GM18508 (cell line): ENCODE data around the gene UBD.

Source experiments
- ATAC-seq: cut with Tn5 transposase; IDR thresholded peaks from one replicate; pipeline ENCODE4 v1.9.1; 2021; ENCODE audit warnings: moderate number of reproducible peaks; ENCODE audit not compliant: insufficient read depth, unreplicated experiment

The UBD gene

DNA sequence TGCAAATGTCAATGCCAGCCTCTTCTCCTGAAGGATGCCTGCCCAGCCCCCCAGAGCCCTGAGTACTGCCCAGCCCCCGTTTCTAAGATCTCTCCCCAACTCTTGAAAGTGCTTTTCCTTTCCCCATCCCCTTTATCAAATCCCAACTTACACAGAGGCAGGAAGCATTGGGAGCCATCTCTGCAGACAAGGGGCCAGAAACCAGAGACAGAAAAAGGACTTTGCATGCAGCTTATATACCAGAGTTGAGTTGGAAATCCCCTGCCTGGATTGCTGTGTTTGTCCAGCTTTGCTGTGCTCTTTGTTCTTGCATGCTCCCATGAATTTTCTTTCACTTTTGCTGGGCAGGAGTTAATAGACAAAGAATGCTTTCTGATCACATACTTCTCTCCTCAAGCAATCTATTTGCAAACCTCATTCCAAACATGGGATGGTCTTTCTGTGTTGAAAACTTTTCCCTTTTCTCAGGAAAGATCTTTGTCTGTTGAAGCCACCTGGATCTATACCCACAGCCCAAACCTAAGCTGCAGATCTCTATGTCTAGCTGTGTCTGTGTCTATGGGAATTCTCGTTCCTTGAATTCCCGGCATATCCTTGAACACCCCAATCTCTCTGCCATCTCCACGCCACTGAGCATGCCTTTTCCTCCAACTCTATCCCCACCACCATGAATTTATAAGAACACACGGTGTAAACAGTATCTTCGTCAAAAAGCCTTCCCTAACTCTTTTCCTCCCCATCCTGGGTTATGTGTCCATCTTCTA lies at the start of gene UBD:
UBD (minus strand) TSS at position 209 of the 764 bp plus-strand sequence; CDS start at position 178, 31 bp downstream.
- no peak for ATAC-seq

DNA sequence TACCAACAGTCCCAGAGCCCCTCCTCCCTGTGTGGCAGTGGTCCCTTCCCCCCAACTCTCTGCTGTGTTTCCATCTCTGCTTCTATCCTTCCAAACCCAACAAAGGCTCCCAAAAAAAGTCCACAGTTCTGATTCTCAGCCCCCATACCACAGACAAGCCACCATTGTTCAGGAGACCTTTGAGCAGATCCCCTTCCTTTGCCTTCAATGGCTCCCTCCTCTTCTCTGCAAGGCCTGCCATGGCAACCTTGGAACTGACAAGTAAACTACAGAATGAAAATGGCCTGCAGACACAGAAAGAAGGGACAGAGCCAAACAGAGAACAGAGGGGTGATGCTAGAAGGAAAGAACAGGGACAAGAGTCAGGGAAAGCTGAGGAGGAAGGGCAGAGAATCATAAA lies 48.6 kb upstream of the UBD start:
- no peak for ATAC-seq

DNA sequence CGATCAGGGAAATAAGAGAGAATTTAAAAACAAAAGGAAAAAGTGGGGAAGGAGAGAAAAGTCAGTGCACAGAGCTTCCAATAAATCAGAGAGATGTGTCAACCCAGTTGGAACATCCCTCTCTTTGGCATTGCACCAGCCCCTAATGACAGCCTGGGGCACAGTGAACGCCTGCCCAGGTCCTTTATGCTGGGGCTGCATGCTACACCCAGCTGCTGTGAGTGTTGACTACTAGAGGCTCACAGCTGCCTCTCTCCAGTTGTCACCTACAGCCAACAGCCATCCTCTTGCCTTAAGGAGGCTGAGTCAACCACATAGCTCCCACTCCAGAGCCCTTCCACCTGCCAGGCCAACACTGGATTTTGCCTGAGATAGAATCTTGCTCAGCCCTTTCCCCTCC lies 44.4 kb upstream of the UBD start:
- ATAC-seq, result no peak

DNA sequence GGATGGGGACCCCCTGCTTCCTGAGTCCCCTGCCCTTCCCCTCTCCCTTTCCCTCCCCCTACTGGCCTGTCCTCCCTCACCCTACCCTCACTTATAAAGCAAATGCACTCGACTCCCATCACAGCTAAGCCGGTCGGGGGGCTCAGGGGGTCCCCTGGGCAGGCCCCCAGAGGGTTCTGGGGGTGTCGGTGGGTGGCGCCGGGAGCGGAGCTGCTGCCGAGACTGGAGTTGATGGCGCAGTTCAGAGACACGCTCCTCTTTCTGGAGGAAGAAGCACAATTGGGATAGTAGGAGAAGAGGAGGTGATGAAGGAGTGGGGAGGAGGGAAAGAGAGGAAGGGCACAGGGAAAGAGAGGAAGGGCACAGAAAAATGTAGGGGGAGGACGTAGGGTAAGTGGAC lies 43.9 kb upstream of the UBD start:
- no peak for ATAC-seq

DNA sequence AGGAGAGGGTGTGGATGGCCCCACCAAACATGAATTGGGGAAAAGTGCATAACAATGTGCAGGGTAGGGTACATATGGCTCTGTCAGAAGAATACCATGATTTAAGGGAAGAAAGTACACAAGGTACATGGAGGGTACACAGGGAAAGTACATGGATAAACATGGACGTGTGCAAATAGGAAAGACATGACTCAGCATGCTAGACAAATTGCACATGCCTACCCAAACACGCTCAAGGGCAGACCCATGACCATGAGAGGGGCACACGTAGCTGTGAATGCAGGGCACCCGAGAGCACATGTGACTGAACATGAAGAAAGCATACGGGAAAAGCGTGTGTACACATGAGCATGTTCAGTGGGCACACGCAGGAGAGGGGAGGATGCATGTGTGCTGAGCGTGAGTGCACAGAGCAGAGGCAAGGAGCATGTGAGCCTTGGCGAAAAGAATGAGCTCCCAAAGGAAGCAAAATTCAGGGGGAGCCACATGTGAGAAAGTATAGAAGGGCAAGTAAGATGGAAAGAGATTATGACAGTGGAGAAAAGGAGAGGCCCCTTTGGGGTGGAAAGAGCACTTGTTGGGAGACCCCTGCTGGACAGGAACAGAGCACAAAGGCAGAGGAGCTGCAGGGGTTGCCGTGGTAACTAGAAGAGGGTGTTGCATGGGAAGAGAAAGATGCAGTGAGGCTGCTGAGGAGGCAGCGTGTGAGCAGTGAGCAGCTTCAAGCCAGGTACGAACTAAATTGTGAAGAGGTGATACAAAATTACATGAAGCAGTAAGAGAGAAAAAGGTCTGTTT lies 43.2 kb upstream of the UBD start:
- ATAC-seq, result no peak

DNA sequence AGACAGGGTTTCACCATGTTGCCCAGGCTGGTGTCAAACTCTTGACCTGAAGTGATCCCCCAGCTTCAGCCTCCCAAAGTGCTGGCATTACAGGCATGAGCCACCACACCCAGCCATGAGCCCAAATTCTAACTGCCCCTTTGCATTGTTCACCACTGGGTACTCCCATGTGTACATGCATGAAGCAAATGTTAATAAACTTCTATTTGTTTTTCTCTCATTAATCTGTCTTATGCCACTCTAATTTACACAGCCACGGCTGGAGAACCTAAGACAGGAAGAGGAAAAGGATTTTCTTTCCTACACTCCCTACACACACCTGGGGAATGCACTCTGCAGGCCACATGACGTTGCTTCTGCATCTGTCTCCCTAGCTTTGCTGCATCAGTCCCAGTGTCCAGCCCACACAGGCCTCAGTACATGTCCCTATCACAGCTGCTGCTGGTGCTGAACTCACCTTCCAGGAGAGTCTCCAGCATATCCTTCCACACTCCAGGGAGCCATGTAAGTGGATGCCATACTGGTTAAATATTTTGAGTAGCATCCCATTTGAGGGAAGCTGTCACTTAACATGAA lies 38.7 kb upstream of the UBD start:
- no peak for ATAC-seq

DNA sequence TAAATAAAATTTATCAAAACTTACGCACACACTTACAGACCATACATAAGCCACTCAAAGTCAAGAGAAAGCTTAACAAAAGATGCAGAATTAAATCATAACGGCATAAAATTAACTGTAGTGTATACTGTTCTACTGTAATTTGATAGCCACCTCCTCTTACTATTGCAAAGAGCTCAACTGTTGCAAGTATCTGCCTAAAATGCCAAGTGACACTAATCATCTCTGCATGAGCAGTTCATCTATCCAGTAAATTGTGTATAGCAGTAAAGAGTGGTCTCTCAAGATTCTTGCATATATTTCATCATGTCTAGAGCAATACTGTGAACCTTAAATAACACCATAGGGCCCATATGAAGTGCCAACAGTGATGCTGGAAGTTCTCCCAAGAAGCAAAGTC lies 37.7 kb upstream of the UBD start:
- ATAC-seq, result no peak

DNA sequence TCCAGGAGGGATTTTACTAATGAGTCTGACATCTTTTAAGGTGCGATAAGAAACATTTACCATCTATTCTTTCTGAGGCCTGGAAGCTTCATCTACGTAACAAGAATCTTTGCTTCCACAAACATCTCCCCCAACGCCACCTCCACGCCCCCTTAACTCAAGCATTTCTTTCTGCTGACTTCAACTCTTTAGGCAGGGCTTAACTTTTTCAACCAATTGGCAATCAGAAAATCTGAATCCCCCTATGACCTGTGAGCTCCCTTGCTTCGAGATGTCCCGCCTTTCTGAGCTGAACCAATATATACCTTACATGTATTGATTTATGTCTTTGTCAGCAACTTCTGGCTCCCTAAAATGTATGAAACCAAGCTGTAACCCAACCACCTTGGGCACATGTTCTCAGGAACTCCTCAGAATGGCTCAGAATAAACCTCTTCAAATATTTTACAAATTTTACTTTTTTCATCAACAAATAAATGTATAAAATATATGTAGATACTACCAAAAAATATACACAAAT lies 36.9 kb upstream of the UBD start:
- no peak for ATAC-seq

DNA sequence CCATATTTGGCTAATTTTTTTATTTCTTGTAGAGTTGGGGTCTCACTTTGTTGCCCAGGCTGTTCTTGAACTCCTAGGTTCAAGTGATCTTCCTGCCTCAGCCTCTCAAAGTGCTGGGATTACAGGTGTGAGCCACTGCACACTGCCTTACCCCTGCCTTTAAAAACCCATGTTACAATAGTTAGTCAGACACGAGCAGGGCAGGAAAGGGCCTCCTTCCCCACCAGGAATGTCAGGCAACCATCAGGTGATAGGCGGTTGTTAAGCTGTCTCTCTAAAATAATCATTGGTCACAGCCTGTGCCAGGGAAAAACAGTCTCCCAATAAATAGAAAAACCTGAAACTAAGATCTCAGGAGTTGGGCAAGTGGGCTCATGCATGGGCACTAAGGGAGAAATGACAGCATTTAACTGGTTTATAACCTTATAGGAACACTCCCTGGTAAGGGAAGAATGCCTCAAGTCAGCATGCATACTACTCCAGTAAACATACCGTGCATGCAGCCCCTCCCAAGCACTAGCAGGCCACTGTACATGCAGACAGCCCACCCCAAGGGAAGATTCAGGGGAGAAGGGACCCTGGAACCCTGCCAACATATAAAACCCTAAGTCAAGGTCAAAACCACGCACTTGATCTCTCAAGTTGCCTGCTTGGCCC lies 33.8 kb upstream of the UBD start:
- ATAC-seq, result no peak

DNA sequence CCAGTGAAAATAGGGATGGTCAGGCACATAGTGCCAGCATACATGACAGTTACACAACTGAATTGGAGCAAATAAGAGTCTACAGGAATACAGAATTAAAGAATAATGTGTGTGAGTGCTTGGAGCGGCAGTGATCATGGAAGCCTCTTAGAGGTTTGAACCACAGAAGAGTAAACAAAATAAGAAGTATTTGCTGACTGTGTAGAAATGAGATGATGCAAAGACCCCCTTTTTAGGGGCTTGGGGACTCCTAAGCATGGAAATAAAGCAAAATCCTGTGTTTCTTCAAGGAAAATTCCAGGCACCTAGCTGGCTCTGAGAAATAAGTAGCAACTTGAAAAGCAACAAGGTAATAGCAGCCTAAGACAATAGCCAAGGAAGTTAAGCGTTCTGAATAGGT lies 32.1 kb upstream of the UBD start:
- ATAC-seq, result no peak

DNA sequence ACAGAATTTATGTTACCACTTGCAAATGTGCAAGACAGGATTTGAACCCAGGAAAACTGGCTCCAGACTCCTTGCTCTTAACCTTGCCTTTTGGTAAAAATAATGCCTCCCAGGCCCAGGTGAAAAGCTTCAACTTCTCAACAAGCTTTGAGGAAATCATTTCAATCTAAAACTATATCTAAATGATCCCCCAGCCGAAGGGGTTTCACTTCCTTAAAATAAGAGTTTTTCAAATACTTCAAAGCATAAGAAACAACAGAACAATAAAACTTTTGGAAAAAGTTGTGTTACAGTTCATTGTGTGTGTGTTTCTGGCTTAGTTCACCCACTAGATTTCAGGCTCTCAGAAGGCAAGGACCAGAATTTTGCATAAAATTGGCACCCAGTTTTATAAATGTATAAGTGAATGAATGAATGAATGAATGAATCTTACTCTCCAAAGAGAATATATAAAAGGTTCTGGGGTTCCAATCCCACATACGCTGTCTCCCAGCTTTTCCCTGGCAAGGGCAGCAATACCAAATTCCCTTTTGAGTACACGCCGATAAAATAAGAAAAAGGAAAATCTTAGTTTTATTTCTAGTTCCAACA lies 30.8 kb upstream of the UBD start:
- ATAC-seq, result no peak

DNA sequence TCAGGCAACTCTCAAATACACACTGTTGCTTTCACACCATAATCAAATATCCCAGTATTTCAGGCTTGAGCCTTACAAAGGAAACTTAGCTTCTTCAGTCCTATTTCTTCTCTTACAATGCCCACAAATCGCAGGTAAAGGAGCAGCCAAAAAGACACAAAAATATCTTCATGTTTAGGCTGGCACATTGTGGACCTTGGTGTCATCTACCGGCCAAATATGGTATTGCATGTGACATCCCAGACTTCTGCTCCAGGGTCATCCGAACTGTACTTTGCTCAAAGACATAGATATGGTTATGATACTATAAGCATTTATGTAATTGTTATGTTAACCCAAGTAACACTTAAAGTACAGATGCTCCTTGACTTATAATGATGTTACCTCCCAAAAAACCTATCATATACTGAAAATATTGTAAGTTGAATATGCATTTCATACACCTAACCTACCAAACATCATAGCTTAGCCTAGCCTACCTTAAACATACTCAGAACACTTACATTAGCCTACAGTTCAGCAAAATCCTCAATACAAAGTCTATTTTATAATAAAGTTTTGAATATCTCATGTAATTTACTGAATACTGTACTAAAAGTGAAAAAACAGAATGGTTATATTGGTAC lies 30.0 kb upstream of the UBD start:
- no peak for ATAC-seq

DNA sequence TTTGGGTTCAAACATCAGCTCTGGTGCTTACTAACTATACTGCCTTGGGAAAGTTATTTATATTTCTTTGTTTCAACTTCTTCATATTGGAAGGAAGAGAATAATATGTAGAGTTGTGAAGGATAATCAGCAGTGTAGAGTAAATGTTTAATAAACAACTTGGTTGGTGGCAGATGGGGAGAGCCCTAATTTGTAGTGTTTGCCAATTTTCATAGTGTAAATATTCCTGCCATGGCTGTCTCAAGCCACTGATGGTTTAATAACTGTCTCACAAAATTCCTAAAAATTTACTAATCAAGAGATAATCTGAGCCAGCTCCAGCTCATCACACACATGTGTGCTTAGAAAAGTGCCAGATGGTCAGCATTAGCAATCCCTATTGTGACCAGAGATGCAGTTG lies 25.3 kb upstream of the UBD start, which contains the start of gene OR2H2:
OR2H2 (plus strand) TSS at position 301 of the 400 bp plus-strand sequence. CDS start 2,824 bp downstream, outside the sequence.
- ATAC-seq, result no peak

DNA sequence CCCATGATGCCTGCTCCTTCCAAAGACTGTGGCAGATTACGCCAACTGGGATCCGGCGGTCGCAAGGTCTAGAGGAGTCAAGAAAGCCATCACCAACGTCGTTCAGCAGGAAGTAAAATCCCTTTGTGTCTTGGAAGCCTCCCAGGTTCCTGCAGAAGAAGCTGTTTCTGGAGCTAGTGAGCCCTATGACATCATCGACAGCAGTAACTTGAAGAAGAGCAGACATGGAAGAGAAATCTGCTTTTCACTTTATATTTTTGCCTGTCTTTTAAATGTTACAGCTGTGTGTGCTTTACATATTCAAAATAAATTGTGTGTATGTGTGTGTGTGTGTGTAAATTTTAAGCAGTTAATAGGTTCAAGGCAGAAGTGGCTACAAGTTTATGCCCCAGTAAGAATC lies 18.0 kb upstream of the UBD start:
- no peak for ATAC-seq

DNA sequence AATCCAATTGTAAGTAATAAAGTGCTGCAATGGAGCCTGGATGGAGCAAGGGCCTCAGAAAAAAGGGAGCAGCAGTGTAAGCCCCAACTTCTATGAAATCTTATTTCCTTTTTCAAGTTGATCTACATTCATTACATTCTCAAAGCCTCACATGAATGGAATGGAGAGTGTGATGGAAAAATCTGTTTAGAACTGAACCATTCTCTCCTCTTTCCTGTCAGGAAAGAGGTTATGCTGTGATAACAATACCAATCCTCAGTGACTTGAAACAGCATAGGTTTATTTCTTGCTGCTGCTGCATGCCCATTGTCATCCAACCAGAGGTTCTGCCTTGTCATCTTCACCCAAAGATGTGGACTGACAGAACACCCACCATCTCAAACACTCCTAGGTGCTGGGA lies 16.5 kb upstream of the UBD start:
- ATAC-seq, result no peak

DNA sequence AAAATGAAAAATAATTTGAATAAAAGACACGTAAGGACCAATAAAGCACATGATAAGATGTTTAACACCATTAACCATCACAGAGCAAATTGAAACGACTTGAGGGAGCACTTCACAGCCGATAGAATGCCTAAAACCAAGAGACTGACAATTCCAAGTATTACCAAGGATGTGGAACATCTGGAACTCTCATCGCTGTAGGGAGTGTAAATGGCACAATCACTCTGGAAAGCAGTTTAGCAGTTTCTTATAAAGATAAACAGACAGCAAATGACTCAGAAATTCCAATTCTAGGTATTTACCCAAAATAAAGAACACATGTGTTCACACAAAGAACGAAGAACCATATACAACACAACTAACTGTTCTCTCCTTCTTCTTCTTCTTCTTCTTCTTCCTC lies 8.5 kb upstream of the UBD start:
- no peak for ATAC-seq

DNA sequence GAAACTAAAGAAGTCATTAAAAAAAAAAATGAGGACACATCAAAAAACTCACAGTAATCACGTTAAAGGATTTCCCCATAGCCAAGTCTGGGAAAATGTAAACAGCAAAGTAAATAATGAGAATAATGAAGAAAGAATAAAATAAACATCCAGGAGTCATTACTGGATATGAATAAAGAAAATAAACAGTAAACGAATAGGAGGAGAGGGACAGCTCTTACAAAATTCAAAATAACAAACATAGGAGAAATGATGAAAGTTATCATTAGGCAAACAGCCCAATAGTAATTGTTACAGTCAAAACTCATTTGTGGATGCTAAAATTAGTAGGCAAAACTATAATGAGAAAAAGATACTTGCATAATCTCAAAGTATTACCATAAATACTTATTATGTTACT lies 8.0 kb upstream of the UBD start:
- ATAC-seq, result no peak

DNA sequence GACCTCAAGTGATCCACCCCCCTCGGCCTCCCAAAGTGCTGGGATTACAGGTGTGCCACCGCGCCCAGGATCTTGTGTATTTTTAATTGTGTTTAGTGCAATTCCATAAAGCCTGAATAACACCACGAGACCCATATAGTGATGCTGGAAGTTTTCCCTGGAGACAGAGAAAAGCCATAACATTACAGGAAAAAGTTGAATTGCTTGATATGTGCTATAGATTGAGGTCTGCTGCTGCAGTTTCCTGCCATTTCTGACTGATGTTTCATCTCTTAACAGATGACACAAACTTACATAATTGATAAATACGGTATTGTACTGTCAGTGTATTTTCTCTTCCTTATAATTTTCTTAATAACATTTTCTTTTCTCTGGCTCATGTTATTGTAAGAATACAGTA lies 7.3 kb upstream of the UBD start:
- no peak for ATAC-seq

DNA sequence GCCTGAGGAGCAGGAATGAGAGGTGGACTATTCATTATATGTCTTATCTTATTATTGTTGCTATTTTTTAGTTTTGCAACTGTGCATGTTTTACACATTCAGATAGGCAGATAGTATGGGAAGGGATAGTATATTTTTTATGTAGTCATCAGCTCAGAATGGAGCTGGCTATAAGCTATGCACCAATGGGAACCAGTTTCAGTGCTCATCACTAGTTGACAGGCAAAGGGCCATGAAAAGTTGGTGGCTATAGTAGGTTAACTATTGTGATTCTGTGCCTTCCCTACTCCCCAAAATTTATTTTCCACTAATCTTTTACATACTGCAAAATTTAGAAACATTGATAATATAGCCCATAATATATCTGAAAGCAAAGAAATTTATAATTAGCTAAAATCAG lies 5.3 kb upstream of the UBD start:
- ATAC-seq, result no peak

DNA sequence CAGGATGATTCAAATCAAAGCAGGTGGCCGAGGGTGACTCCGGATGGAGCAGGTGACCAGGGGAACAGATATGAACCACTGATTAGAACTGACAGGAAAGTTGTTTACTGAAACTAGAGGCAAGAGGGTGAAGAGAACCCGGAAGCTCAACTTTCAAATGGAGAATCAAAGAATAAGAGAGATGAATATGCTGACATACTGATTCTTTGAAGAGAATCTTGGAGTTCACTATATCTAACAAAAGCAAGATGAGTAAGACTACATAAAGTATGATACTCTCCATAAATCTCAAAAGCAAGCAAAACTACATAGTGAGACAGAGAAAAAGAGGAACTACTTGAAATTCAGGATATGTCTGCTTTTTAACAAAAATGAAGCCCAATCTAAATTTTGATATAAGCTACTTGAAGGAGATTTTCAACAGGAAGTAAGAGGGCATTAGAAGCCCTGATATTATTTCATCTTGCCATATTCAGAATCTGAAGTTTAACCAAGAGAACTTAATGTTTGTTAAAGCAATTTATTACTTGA lies 4.0 kb upstream of the UBD start:
- no peak for ATAC-seq
